ENCODE results near the gene CIC. TPM values are rescaled to one million over a fixed set of nuclear protein-coding genes. Genes with fewer than 3 reads are reported as not detected.

Gene CIC
- total and polyA plus RNA-seq, 9 of the 15 experiments (the other 6 are each of a cell fraction or from before 2014, with no cell fraction given), result 0.07 to 44.7 (median 8.6) TPM

DNA sequence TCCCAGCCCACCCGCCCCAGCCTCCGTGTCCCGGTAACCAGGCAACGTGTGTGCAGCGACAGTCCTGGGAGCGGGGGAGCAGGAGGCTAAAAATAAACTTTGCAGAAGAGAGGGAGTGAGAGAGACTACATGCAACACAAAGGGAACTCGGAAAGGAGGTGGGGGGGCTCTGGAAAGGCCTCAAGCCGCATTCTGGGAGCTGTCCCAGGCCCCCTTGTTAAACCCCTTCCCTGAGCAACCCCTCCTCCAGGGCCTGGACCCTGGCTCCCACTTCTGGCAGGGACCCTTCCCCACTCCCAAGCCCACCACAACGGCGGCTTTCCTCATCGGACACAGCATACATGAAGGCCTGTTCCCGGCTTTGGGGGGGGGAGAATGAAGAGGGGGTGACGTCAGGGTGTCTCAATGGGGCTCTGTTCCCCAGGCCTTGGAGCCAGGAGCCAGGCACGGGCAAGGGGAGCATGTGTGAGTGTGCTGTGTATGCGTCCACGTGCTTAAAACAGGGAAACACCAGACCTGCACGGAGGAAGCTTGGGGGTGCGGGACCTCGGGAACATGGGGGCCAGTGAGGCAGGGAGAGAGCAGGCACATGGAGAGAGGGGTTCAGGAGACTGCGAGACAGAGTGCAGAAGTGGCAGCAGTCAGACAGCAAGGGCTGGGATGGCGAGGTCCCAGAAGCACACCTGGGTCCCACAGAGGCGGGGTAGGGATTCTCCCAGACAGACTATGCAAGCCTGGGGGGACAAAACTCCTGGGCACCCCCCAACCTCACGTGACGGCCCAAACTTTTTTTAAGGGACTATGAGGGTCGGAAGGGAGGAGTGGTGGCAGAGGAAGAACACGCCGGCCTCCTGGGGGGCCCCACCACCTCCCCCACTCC lies 16.4 kb upstream of the CIC start (continued):
- TF ChIP-seq, protein P1, sequence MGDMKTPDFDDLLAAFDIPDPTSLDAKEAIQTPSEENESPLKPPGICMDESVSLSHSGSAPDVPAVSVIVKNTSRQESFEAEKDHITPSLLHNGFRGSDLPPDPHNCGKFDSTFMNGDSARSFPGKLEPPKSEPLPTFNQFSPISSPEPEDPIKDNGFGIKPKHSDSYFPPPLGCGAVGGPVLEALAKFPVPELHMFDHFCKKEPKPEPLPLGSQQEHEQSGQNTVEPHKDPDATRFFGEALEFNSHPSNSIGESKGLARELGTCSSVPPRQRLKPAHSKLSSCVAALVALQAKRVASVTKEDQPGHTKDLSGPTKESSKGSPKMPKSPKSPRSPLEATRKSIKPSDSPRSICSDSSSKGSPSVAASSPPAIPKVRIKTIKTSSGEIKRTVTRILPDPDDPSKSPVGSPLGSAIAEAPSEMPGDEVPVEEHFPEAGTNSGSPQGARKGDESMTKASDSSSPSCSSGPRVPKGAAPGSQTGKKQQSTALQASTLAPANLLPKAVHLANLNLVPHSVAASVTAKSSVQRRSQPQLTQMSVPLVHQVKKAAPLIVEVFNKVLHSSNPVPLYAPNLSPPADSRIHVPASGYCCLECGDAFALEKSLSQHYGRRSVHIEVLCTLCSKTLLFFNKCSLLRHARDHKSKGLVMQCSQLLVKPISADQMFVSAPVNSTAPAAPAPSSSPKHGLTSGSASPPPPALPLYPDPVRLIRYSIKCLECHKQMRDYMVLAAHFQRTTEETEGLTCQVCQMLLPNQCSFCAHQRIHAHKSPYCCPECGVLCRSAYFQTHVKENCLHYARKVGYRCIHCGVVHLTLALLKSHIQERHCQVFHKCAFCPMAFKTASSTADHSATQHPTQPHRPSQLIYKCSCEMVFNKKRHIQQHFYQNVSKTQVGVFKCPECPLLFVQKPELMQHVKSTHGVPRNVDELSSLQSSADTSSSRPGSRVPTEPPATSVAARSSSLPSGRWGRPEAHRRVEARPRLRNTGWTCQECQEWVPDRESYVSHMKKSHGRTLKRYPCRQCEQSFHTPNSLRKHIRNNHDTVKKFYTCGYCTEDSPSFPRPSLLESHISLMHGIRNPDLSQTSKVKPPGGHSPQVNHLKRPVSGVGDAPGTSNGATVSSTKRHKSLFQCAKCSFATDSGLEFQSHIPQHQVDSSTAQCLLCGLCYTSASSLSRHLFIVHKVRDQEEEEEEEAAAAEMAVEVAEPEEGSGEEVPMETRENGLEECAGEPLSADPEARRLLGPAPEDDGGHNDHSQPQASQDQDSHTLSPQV (IDR thresholded peaks at IDR 0.05), result 0 out of 2 replicates have a peak, but pooled peaks have one; percentile 49
- TF ChIP-seq IFI16 (CRISPR knock-in tag; IDR thresholded peaks at IDR 0.05), result no peak
- TF ChIP-seq ZNF121 (CRISPR knock-in tag; conservative IDR thresholded peaks at IDR 0.05), result no peak
- peak; percentile 89 for TF ChIP-seq MEF2D (tag; conservative IDR thresholded peaks at IDR 0.05; ENCODE audit: low read depth)
- TF ChIP-seq CBFB (CRISPR knock-in tag; IDR thresholded peaks at IDR 0.05), result no peak
- TF ChIP-seq ESRRA (IDR thresholded peaks at IDR 0.05; ENCODE audit: borderline replicate concordance, low read depth), result no peak
- TF ChIP-seq ZFP1 (CRISPR knock-in tag; IDR thresholded peaks at IDR 0.05), result no peak
- no peak for TF ChIP-seq ZFPM2 (CRISPR knock-in tag; IDR thresholded peaks at IDR 0.05)
- TF ChIP-seq ZNF561 (CRISPR knock-in tag; conservative IDR thresholded peaks at IDR 0.05), result no peak; the same call in 1 of the 2 replicates
- TF ChIP-seq NUFIP1 (IDR thresholded peaks at IDR 0.05; ENCODE audit: partially characterized antibody), result no peak
- TF ChIP-seq, protein P2, sequence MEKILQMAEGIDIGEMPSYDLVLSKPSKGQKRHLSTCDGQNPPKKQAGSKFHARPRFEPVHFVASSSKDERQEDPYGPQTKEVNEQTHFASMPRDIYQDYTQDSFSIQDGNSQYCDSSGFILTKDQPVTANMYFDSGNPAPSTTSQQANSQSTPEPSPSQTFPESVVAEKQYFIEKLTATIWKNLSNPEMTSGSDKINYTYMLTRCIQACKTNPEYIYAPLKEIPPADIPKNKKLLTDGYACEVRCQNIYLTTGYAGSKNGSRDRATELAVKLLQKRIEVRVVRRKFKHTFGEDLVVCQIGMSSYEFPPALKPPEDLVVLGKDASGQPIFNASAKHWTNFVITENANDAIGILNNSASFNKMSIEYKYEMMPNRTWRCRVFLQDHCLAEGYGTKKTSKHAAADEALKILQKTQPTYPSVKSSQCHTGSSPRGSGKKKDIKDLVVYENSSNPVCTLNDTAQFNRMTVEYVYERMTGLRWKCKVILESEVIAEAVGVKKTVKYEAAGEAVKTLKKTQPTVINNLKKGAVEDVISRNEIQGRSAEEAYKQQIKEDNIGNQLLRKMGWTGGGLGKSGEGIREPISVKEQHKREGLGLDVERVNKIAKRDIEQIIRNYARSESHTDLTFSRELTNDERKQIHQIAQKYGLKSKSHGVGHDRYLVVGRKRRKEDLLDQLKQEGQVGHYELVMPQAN (IDR thresholded peaks at IDR 0.05; ENCODE audit: borderline replicate concordance), result peak; percentile 51; the same call in 1 of the 2 replicates
- TF ChIP-seq ZNF224 (CRISPR knock-in tag; IDR thresholded peaks at IDR 0.05), result no peak
- no peak for TF ChIP-seq SRSF3 (IDR thresholded peaks at IDR 0.05; ENCODE audit: insufficient read depth, low read length)
- TF ChIP-seq ZNF696 (CRISPR knock-in tag; conservative IDR thresholded peaks at IDR 0.05), result no peak
- no peak for TF ChIP-seq ZNF778 (CRISPR knock-in tag; IDR thresholded peaks at IDR 0.05)
- no peak for TF ChIP-seq TAF1 (IDR thresholded peaks at IDR 0.05; ENCODE audit: control insufficient read depth, extremely low read depth, insufficient read depth, low read length, severe bottlenecking)
- TF ChIP-seq NR2C2 (CRISPR knock-in tag; IDR thresholded peaks at IDR 0.05), result no peak
- no peak for TF ChIP-seq NR2C2 (tag; IDR thresholded peaks at IDR 0.05)
- no peak for TF ChIP-seq CREB1 (IDR thresholded peaks at IDR 0.05)
- no peak for TF ChIP-seq CREB1 (CRISPR knock-in tag; IDR thresholded peaks at IDR 0.05)
- TF ChIP-seq SRF (CRISPR knock-in tag; IDR thresholded peaks at IDR 0.05), result no peak
- TF ChIP-seq RNF2 (IDR thresholded peaks at IDR 0.05), result no peak
- peak; percentile 89 for TF ChIP-seq ATF7 (IDR thresholded peaks at IDR 0.05)
- TF ChIP-seq TRIM28 (IDR thresholded peaks at IDR 0.05), result no peak
